Adrenal gland (tissue), 5 donors: ENCODE results near the gene ZFAND4.

Source experiments
- CTCF ChIP-seq, 6 experiments: fragments of 450-650 bp in 4 of 6; fragments of 200-600 bp in 2 of 6; sonication (generic) in 1 of 6; IDR thresholded peaks; 1 replicate in 5 of 6; 2 replicates in 1 of 6; pipeline versions ENCODE4 v1.5.1 to v1.8.0; 2016 to 2021; ENCODE audit warnings: antibody characterized with exemption in 6 of 6, mild to moderate bottlenecking in 2 of 6, moderate library complexity in 1 of 6
- POLR2A ChIP-seq, 2 donors: fragments of 450-650 bp; IDR thresholded peaks; one replicate each; pipeline ENCODE4 v1.6.1; 2017; ENCODE audit warnings: antibody characterized with exemption in 2 of 2, mild to moderate bottlenecking in 2 of 2, moderate library complexity in 1 of 2
- donor health status: DM: no; HTN: no; CAD: no.

DNA sequence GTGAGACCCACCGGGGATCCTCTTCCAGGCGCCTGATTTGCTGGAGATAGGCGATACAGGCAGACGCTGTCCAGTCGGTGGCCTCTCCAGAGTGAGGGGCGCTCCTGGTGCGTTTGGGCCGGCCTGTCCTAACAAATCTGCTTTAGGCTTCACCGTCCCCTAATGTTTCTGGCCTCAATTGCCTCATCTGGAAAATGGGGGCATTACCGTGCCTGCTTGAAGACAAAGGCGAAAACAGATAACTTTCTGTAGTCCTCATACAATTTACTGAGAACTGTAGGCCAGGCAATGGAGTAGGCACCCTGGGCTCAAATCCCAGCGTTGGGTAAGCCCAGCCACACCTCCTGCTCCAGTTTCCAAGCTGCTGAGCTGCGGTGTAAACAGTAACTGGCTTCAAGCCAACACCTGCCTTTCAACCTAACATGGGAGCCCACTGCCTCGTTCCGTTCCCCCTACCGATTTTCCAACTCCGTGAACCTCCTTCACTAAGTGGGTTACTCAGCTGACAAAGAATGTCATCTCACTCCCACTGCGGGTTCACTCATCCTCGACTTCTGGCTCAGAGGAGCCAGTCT, 589 bp upstream of the ZFAND4 start:
- TF ChIP-seq CTCF (IDR thresholded peaks at IDR 0.05) (no peak), POLR2A (IDR thresholded peaks at IDR 0.05) (no peak)
